ENCODE results near the gene KRTCAP3.
"Not testable (repeated sequence)": the region's sequence is repeated elsewhere in the genome, so short reads cannot be mapped to it uniquely, and the experiment has no call there.

The KRTCAP3 gene

GRCh38 chr2:27441958-27442919 is at the start of gene KRTCAP3:
Gene KRTCAP3 (plus strand): TSS chr2:27442381. CDS start chr2:27442413, 32 bp downstream.
- no peak for DNase-seq

GRCh38 chr2:27393225-27393624 is 49.0 kb upstream of the KRTCAP3 start:
- no peak for DNase-seq

- no peak for DNase-seq
Measured at GRCh38 chr2:27398962-27399361, 43.2 kb upstream of the KRTCAP3 start.

GRCh38 chr2:27400348-27401135 is 41.6 kb upstream of the KRTCAP3 start:
- DNase-seq, result no peak

GRCh38 chr2:27407798-27408491 is 34.2 kb upstream of the KRTCAP3 start:
- peak; percentile 9 for DNase-seq

- DNase-seq, result no peak
Measured at GRCh38 chr2:27408601-27409320, 33.4 kb upstream of the KRTCAP3 start.

GRCh38 chr2:27409321-27410073 is 32.7 kb upstream of the KRTCAP3 start, which contains the start of gene PPM1G:
Gene PPM1G (minus strand): TSS chr2:27409591. CDS start chr2:27409422, 169 bp downstream.
- peak; percentile 85 for DNase-seq

GRCh38 chr2:27412419-27413152 is 29.6 kb upstream of the KRTCAP3 start:
- DNase-seq, result no peak

GRCh38 chr2:27416151-27416550 is 26.0 kb upstream of the KRTCAP3 start:
- DNase-seq, result no peak

GRCh38 chr2:27420996-27421395 is 21.2 kb upstream of the KRTCAP3 start:
- DNase-seq, result no peak

GRCh38 chr2:27421660-27422250 is 20.4 kb upstream of the KRTCAP3 start:
- DNase-seq, result no peak

GRCh38 chr2:27422958-27423357 is 19.2 kb upstream of the KRTCAP3 start:
- no peak for DNase-seq

- DNase-seq, result not testable (repeated sequence)
Measured at GRCh38 chr2:27425039-27425438, 17.1 kb upstream of the KRTCAP3 start.

GRCh38 chr2:27427863-27428212 is 14.3 kb upstream of the KRTCAP3 start:
- DNase-seq, result no peak

GRCh38 chr2:27428213-27428977 is 13.8 kb upstream of the KRTCAP3 start, which contains the start of gene NRBP1:
Gene NRBP1 (plus strand): TSS chr2:27428631. CDS start chr2:27433274, 4,643 bp downstream.
- DNase-seq, result peak; percentile 71

- DNase-seq, result peak; percentile 45
Measured at GRCh38 chr2:27428978-27429541, 13.1 kb upstream of the KRTCAP3 start.

- DNase-seq, result no peak
Measured at GRCh38 chr2:27431395-27431794, 10.8 kb upstream of the KRTCAP3 start.

- no peak for DNase-seq
Measured at GRCh38 chr2:27435628-27436027, 6.6 kb upstream of the KRTCAP3 start.

Data from amniotic stem cell (primary cell).